ENCODE measurements around the gene DYNLRB1.

The DYNLRB1 gene

DNA sequence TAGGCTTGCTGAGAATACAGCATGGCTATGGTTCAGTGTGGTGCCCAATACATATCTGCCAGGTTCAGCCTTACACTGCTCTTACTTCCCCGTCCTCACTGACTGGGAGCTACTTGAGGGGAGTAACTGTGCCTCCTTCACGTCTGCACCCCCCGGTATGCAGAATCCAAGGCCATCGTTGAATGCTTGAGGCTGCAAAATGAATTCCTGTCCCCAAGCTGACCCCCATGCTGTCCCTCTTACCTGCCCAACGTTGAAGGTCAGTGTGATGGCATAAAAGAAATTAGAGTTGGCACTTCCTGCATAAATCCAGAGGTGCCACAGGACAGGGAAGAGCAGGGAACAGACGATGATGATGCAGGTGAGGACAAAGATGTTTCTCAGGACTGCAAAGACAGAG lies 58.6 kb downstream of the DYNLRB1 start:
- no peaks in the 10 kb centered on the region for H3K36me3 ChIP-seq
- no peaks in the 10 kb centered on the region for H3K27me3 ChIP-seq
- no peaks in the 10 kb centered on the region for H3K9me3 ChIP-seq

DNA sequence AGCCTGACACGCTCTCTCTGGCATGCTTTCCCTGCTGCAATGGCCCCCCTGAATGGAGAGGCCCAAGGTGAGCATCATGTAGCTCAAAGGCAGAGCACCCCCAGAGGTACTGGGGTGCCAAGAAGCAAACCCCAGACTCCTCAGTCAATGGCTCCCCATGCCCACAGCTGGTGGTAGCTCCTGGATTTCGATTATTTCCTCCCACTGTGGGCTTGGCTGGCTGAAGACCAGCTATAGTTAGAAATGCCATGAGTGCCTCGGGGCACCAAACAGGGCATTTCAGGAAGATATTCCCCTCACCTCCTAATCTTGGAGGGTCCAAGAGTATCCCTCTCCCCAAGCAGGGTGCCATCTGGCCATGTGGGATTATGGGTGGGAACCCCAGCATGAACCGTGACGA lies 59.0 kb downstream of the DYNLRB1 start:
- Histone ChIP-seq H3K4me1 (ENCODE audit: control insufficient read depth in 1 of 2, insufficient read depth in 1 of 2, low read depth in 1 of 2, low read length in 1 of 2) (peaks cover 43 to 45% of the 10 kb centered on the region in 2 experiments), H3K36me3 (no peaks in the 10 kb centered on the region), H3K9me3 (no peaks in the 10 kb centered on the region), H3K27ac (no peak overlapping the region), H3K4me3 (ENCODE audit: low read depth in 1 of 2, low read length in 1 of 2) (no peak overlapping the region), H3K27me3 (no peaks in the 10 kb centered on the region)
- TF ChIP-seq, protein P1, sequence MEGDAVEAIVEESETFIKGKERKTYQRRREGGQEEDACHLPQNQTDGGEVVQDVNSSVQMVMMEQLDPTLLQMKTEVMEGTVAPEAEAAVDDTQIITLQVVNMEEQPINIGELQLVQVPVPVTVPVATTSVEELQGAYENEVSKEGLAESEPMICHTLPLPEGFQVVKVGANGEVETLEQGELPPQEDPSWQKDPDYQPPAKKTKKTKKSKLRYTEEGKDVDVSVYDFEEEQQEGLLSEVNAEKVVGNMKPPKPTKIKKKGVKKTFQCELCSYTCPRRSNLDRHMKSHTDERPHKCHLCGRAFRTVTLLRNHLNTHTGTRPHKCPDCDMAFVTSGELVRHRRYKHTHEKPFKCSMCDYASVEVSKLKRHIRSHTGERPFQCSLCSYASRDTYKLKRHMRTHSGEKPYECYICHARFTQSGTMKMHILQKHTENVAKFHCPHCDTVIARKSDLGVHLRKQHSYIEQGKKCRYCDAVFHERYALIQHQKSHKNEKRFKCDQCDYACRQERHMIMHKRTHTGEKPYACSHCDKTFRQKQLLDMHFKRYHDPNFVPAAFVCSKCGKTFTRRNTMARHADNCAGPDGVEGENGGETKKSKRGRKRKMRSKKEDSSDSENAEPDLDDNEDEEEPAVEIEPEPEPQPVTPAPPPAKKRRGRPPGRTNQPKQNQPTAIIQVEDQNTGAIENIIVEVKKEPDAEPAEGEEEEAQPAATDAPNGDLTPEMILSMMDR (IDR thresholded peaks at IDR 0.05), result no peak

More for the DNA sequence above, 58.6 kb downstream of the DYNLRB1 start:
- TF ChIP-seq, protein P1 (IDR thresholded peaks at IDR 0.05), result no peak
- H3K4me3 ChIP-seq (ENCODE audit: low read depth in 1 of 2, low read length in 1 of 2), result no peak overlapping the region
- no peak overlapping the region for H3K27ac ChIP-seq
- peaks cover 39 to 41% of the 10 kb centered on the region in 2 experiments for H3K4me1 ChIP-seq (ENCODE audit: control insufficient read depth in 1 of 2, insufficient read depth in 1 of 2, low read depth in 1 of 2, low read length in 1 of 2)

DNA sequence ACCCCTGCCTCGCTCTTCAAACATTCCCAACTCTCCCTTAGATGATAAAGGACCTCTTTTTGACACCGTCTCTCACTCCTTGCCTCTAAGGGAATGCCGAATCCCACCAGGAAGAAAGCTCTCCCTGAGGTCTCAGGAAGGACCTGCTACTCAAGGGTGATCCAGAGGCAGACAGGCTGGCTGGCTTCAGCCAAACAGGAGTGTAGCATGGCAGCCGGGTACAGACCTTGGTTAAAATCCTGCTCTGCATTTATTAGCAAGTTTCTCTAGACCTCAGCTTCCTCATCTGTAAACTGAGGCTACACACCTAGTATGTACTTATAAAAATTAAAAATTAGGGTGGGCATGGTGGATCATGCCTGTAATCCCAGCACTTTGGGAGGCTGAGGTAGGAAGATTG lies 59.5 kb downstream of the DYNLRB1 start:
- TF ChIP-seq, protein P1 (IDR thresholded peaks at IDR 0.05), result no peak

DNA sequence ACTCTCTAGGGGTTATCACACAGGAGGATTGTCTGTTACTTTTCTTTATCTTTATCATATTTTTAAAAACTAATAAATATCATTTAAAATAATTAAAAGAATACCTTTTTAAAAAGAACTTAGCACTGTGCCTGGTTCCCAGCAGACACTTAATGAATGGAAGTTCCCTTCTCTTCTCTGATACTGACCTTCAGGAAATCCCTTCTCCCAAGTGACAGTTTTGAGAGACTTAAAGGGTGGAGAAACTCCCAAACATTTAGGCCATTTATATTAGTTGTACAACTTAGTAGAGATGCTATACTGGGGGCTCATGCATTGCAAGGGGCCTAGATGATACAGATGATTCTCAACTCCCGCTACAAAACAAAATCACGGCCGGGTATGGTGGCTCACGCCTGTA lies 60.8 kb downstream of the DYNLRB1 start:
- Histone ChIP-seq H3K4me3 (ENCODE audit: low read depth in 1 of 2, low read length in 1 of 2) (no peak overlapping the region), H3K4me1 (ENCODE audit: control insufficient read depth in 1 of 2, insufficient read depth in 1 of 2, low read depth in 1 of 2, low read length in 1 of 2) (peaks cover 36 to 44% of the 10 kb centered on the region in 2 experiments), H3K27ac (no peak overlapping the region), H3K36me3 (no peaks in the 10 kb centered on the region), H3K27me3 (no peaks in the 10 kb centered on the region), H3K9me3 (no peaks in the 10 kb centered on the region)
- TF ChIP-seq, protein P1 (IDR thresholded peaks at IDR 0.05), result no peak

More for the DNA sequence above, 59.5 kb downstream of the DYNLRB1 start:
- no peaks in the 10 kb centered on the region for H3K27me3 ChIP-seq
- H3K4me3 ChIP-seq (ENCODE audit: low read depth in 1 of 2, low read length in 1 of 2), result no peak overlapping the region
- no peaks in the 10 kb centered on the region for H3K9me3 ChIP-seq
- no peaks in the 10 kb centered on the region for H3K36me3 ChIP-seq
- H3K4me1 ChIP-seq (ENCODE audit: control insufficient read depth in 1 of 2, insufficient read depth in 1 of 2, low read depth in 1 of 2, low read length in 1 of 2), result peaks cover 43 to 47% of the 10 kb centered on the region in 2 experiments
- no peak overlapping the region for H3K27ac ChIP-seq

DNA sequence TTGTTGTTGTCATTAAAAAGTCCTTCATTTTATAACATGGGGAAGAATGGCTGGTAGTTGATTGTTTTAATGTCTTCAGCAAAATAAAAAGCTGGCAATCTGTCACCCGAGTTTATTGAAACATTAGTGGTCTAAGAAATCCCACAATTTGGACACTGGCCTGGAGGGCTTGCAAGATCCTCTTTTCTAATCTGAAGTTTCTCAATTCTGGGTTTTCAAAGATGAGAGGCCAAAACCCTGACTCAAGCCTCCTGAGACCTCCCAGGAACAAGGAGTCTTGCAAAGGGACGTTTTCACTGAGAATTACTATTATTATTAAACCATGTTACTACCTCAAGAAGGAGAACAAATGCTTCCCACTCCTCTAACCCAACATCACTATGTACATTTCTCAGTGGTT lies 61.8 kb downstream of the DYNLRB1 start:
- Histone ChIP-seq H3K4me1 (ENCODE audit: control insufficient read depth in 1 of 2, insufficient read depth in 1 of 2, low read depth in 1 of 2, low read length in 1 of 2) (peaks cover 36 to 44% of the 10 kb centered on the region in 2 experiments), H3K27ac (peak overlapping the region; percentile 89), H3K27me3 (no peaks in the 10 kb centered on the region), H3K36me3 (peaks cover 2% of the 10 kb centered on the region), H3K4me3 (ENCODE audit: low read depth in 1 of 2, low read length in 1 of 2) (no peak overlapping the region), H3K9me3 (no peaks in the 10 kb centered on the region)
- TF ChIP-seq, protein P1 (IDR thresholded peaks at IDR 0.05), result no peak

DNA sequence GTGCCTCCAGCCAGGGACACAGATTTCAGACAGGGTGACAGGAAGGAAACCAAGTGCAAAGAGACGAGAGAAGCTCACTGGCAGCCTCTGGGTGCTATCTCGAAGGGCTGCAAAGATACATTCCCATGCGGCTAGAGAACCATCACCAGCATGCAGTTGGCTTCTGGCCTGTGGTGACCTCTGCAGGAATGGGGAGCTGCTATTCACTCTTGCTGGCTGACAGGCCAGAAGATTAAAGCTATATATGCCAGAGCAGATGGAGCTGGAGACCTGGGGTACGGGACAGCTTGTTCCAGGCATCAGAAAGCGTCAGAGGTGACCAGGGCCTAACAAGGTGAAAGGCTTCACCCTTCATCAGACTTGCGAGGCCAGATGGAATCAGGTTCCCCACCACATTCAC lies 62.3 kb downstream of the DYNLRB1 start:
- H3K27me3 ChIP-seq, result no peaks in the 10 kb centered on the region
- no peaks in the 10 kb centered on the region for H3K9me3 ChIP-seq
- TF ChIP-seq, protein P1 (IDR thresholded peaks at IDR 0.05), result no peak
- H3K4me3 ChIP-seq (ENCODE audit: low read depth in 1 of 2, low read length in 1 of 2), result no peak overlapping the region
- peak overlapping the region; percentile 89 for H3K27ac ChIP-seq
- H3K4me1 ChIP-seq (ENCODE audit: control insufficient read depth in 1 of 2, insufficient read depth in 1 of 2, low read depth in 1 of 2, low read length in 1 of 2), result peaks cover 36 to 44% of the 10 kb centered on the region in 2 experiments
- H3K36me3 ChIP-seq, result peaks cover 6% of the 10 kb centered on the region
